Umbilical cord (tissue), 2 donors: ENCODE data around the gene KANSL1. TPM values are rescaled to one million over a fixed set of nuclear protein-coding genes. Genes with fewer than 3 reads are reported as not detected.

Experiments
- DNase-seq: peaks from one replicate; pipeline ENCODE4 v3.0.0-alpha.2; 2015; ENCODE audit warnings: low spot score
- total RNA-seq: library from RNA; depleted of rRNA; stranded (reverse); fragments of >200 nt; gene quantifications from one replicate; pipeline ENCODE4 v1.2.3, GENCODE V29; 2014; ENCODE audit warnings: low replicate concordance; ENCODE audit not compliant: insufficient read depth

Gene KANSL1
- total RNA-seq, 1 donor from 2014 or later, result 83.5 TPM

- DNase-seq, result no peak
Measured at GRCh38 chr17:46039592-46040186, 153.5 kb downstream of the KANSL1 start.

GRCh38 chr17:46038937-46039336 lies 154.3 kb downstream of the KANSL1 start:
- DNase-seq, result no peak

DNA sequence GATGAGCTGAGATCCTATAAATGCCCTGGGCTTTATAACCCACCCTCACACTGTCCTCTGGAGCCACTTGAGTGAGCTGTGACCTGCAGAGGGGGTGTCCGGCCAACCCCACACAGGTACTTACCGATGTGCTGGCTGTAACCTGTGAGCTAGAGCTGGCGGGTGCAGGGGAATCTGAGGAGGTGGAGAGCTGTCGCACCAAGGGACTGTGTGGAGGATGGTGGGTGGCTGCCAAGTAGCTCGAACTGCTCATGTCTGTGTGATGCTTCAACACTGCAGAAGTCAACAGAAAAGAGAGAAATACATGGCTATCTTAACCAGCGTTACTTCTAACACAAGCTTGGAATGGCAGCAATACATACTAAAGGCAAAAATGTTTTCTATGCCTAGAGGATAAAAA lies 154.8 kb downstream of the KANSL1 start:
- no peak for DNase-seq

DNA sequence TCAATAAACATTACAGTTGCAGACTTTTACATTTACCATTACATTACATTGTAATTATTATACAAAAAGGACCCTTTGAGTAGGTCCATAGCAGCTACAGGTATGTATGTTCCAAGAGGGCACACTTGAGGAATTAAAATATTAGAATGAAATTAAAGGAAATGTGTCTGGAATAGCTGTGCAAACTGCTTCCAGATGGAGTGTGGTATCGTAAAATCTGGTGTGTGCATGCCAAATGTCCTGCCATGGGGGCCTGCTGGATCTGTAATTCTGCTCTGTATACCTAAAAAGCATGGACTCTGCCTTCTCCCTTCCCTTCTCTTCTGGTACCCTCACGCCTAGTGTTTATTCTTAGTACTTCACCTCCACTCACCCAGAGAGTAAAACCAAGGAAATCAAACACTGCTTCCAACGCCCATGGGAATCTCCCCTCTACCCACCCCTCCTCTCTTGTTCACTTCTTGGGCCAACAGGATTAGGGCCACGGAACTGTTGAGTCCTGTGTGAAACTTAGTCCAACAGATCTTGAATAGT lies 155.4 kb downstream of the KANSL1 start:
- no peak for DNase-seq

DNA sequence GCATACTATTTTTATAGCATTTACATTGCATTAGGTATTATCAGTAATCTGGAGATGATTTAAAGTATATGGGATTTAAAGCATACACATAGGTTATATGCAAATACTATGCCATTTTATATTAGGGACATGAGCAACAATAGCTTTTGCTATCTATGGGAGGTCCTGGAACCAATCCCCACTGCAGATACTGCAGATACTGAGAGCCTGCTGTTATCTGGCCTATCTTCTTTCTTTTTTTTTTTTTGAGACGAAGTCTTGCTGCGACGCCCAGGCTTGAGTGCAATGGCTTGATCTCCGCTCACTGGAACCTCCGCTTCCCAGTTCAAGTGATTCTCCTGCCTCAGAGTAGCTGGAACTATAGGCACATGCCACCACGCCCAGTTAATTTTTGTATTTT lies 156.7 kb downstream of the KANSL1 start:
- no peak for DNase-seq

GRCh38 chr17:46035112-46035818 lies 158.0 kb downstream of the KANSL1 start:
- DNase-seq, result no peak

- no peak for DNase-seq
Measured at GRCh38 chr17:46033392-46033791, 159.8 kb downstream of the KANSL1 start.

DNA sequence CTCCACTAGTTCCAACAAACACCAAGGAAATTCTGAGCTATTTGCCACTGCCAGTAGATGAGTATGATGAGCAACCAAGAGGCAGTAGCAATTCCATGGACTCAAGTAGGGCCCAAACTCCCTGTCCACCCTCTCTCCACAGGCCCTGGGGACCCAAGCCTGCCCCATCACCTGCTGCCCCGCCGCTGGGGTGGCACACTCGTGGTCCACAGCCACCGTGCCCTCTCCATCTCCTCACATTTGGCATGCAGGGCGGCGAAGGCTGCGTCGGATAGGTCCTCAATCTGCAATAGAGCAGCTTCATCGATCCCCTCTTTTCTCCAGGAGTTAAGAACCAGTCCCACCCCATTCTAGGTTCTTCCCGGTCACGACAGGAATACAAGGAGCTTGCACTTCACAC lies 160.3 kb downstream of the KANSL1 start:
- no peak for DNase-seq

DNA sequence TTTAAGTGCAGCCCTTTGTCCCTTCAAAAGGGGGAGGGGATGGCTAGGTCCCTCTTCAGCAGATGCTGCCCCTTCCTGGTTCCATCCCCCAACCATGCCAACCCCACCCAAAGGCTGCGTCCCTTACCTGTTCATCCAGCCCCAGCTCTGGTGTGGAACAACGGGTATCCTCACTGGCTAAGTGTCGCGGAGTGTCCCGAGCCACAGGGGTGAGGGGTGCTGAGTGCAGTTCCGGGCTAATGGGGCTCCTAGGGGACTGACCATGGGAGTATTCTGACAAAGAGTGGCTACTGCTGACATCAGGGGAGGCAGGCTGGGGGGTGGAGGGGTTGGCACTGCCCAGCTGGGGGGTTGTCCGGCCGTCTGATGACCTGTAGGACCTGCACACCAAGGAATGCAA lies 161.3 kb downstream of the KANSL1 start:
- no peak for DNase-seq

- DNase-seq, result no peak
Measured at GRCh38 chr17:46031440-46031839, 161.8 kb downstream of the KANSL1 start.

GRCh38 chr17:46030752-46031151 lies 162.5 kb downstream of the KANSL1 start:
- no peak for DNase-seq

- DNase-seq, result no peak
Measured at GRCh38 chr17:46029627-46030026, 163.6 kb downstream of the KANSL1 start.

- DNase-seq, result no peak
Measured at GRCh38 chr17:46028981-46029565, 164.2 kb downstream of the KANSL1 start.

DNA sequence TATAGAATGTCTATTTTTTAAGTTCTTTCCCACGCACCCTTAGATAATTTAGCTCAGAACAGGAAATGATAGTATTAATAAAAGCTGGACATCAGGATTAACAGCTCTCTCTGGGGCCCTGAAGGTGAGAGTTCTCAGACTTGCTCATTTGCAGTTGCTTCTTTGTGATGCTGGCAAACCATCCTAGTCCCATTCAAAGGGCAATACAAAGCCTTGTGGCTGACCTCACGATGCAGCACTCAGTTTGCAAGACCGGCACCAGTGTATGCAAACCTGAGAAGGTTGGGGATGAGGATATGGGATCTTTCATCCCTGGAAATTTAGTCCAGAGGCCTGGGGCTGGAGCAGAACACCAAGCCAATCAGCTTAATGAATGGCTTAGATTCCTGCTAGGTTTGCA lies 164.9 kb downstream of the KANSL1 start:
- DNase-seq, result no peak

GRCh38 chr17:46027976-46028325 lies 165.3 kb downstream of the KANSL1 start:
- DNase-seq, result no peak

- no peak for DNase-seq
Measured at GRCh38 chr17:46027048-46027975, 165.9 kb downstream of the KANSL1 start.

- peak; percentile 36 for DNase-seq
Measured at GRCh38 chr17:46026166-46027047, 166.8 kb downstream of the KANSL1 start.

DNA sequence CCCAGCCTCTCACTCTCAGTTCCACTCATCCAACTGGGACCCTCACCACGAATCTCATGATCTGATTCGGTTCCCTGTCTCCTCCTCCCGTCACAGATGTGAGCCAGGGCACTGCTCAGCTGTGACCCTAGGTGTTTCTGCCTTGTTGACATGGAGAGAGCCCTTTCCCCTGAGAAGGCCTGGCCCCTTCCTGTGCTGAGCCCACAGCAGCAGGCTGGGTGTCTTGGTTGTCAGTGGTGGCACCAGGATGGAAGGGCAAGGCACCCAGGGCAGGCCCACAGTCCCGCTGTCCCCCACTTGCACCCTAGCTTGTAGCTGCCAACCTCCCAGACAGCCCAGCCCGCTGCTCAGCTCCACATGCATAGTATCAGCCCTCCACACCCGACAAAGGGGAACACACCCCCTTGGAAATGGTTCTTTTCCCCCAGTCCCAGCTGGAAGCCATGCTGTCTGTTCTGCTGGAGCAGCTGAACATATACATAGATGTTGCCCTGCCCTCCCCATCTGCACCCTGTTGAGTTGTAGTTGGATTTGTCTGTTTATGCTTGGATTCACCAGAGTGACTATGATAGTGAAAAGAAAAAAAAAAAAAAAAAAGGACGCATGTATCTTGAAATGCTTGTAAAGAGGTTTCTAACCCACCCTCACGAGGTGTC lies 167.6 kb downstream of the KANSL1 start:
- DNase-seq, result no peak

- no peak for DNase-seq
Measured at GRCh38 chr17:46025060-46025459, 168.2 kb downstream of the KANSL1 start.

GRCh38 chr17:46024590-46024989 lies 168.6 kb downstream of the KANSL1 start:
- DNase-seq, result no peak
